ENCODE data around the gene NFIC. TPM values are rescaled to one million over a fixed set of nuclear protein-coding genes. Genes with fewer than 3 reads are reported as not detected.

NFIC gene
- total RNA-seq, 4 donors from 2014 or later, result 125 to 285 (median 155) TPM

GRCh38 chr19:3320853-3321252, 45.5 kb upstream of the NFIC start:
- 51 to 61% methylated on average over 3 to 8 of the region's 8 CpGs for WGBS, 2 donors (ENCODE audit: low coverage in 1 of 2)

GRCh38 chr19:3321696-3322095, 44.7 kb upstream of the NFIC start:
- H3K9me3 ChIP-seq, result no peaks in the 10 kb centered on the region
- no peak for ATAC-seq
- TF ChIP-seq EP300 (IDR thresholded peaks at IDR 0.05), result no peak
- TF ChIP-seq POLR2AphosphoS5 (IDR thresholded peaks at IDR 0.05), result no peak
- no peak for TF ChIP-seq POLR2A (IDR thresholded peaks at IDR 0.05)
- TF ChIP-seq CTCF (IDR thresholded peaks at IDR 0.05), result no peak
- H3K36me3 ChIP-seq, result no peaks in the 10 kb centered on the region
- peaks cover 43% of the 10 kb centered on the region for H3K27me3 ChIP-seq
- no peak overlapping the region for H3K27ac ChIP-seq
- no peak overlapping the region for H3K4me3 ChIP-seq
- 59 to 75% methylated on average over 4 to 6 of the region's 6 CpGs for WGBS, 2 donors (ENCODE audit: low coverage in 1 of 2)
- peaks cover 0 to 1% (median 0%) of the 10 kb centered on the region in 3 donors for H3K4me1 ChIP-seq

More at GRCh38 chr19:3320853-3321252, 45.5 kb upstream of the NFIC start:
- TF ChIP-seq POLR2A (IDR thresholded peaks at IDR 0.05), result no peak
- no peak for TF ChIP-seq POLR2AphosphoS5 (IDR thresholded peaks at IDR 0.05)
- TF ChIP-seq EP300 (IDR thresholded peaks at IDR 0.05), result no peak
- TF ChIP-seq CTCF (IDR thresholded peaks at IDR 0.05), result no peak
- H3K27ac ChIP-seq, result no peak overlapping the region
- peaks cover 51% of the 10 kb centered on the region for H3K27me3 ChIP-seq
- H3K4me1 ChIP-seq, result no peaks in the 10 kb centered on the region
- no peak overlapping the region for H3K4me3 ChIP-seq
- H3K36me3 ChIP-seq, result no peaks in the 10 kb centered on the region
- ATAC-seq, result no peak
- H3K9me3 ChIP-seq, result no peaks in the 10 kb centered on the region

GRCh38 chr19:3322199-3322978, 44.0 kb upstream of the NFIC start:
- 61 to 82% methylated on average over 5 of the region's 6 CpGs for WGBS, 2 donors (ENCODE audit: low coverage in 1 of 2)
- no peak overlapping the region for H3K27ac ChIP-seq
- H3K4me3 ChIP-seq, result no peak overlapping the region
- H3K27me3 ChIP-seq, result peaks cover 36% of the 10 kb centered on the region
- no peak for ATAC-seq
- H3K36me3 ChIP-seq, result no peaks in the 10 kb centered on the region
- no peak for TF ChIP-seq POLR2AphosphoS5 (IDR thresholded peaks at IDR 0.05)
- no peak for TF ChIP-seq EP300 (IDR thresholded peaks at IDR 0.05)
- TF ChIP-seq POLR2A (IDR thresholded peaks at IDR 0.05), result no peak
- no peak for TF ChIP-seq CTCF (IDR thresholded peaks at IDR 0.05)
- peaks cover 0 to 8% (median 2%) of the 10 kb centered on the region in 3 donors for H3K4me1 ChIP-seq
- no peaks in the 10 kb centered on the region for H3K9me3 ChIP-seq

GRCh38 chr19:3323026-3323425, 43.4 kb upstream of the NFIC start:
- WGBS, 2 donors (ENCODE audit: low coverage in 1 of 2), result 83% methylated on average over 2 of the region's 2 CpGs; no CpG with 5 or more reads in 1 of the 2 donors
- H3K27me3 ChIP-seq, result peaks cover 29% of the 10 kb centered on the region
- no peaks in the 10 kb centered on the region for H3K36me3 ChIP-seq
- no peak for ATAC-seq
- H3K4me1 ChIP-seq, result peaks cover 0 to 9% (median 2%) of the 10 kb centered on the region in 3 donors
- H3K27ac ChIP-seq, result no peak overlapping the region
- no peak for TF ChIP-seq EP300 (IDR thresholded peaks at IDR 0.05)
- TF ChIP-seq POLR2A (IDR thresholded peaks at IDR 0.05), result no peak
- no peak for TF ChIP-seq POLR2AphosphoS5 (IDR thresholded peaks at IDR 0.05)
- no peak for TF ChIP-seq CTCF (IDR thresholded peaks at IDR 0.05)
- no peak overlapping the region for H3K4me3 ChIP-seq
- no peaks in the 10 kb centered on the region for H3K9me3 ChIP-seq

DNA sequence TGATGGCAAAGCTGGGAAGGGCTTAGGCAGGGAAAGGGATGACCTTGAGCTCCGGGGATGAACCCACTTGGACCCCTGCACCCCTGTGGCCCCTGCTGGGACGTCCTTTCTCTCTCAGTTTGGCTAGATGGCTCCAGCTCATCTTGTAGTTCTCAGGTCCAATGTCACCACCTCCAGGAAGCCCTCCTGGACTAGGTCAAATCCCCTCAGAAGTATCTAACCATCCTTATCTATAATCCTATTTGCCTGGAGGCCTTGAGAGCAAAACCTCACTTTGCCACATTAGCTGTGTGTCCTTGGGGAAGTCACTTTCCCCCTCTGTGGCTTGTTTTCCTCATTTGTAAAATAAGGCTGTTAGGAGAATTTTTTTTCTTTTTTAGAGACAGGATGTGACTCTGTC, 42.7 kb upstream of the NFIC start:
- ATAC-seq, result no peak
- Histone ChIP-seq H3K27ac (no peak overlapping the region), H3K27me3 (peaks cover 25% of the 10 kb centered on the region), H3K9me3 (no peaks in the 10 kb centered on the region), H3K4me1 (peaks cover 0 to 9% (median 2%) of the 10 kb centered on the region in 3 donors), H3K36me3 (no peaks in the 10 kb centered on the region), H3K4me3 (no peak overlapping the region)
- WGBS, 2 donors (ENCODE audit: low coverage in 1 of 2), result 42 to 45% methylated on average over 2 of the region's 2 CpGs
- no peak for TF ChIP-seq POLR2AphosphoS5 (IDR thresholded peaks at IDR 0.05)
- no peak for TF ChIP-seq POLR2A (IDR thresholded peaks at IDR 0.05)

All from gastroesophageal sphincter (tissue), 4 donors.